ENCODE results near the gene MAF.

MAF gene

GRCh38 chr16:79601092-79601930 is 774 bp upstream of the MAF start:
- H3K27me3 Mint-ChIP-seq, result peaks cover 64% of the 10 kb centered on the region
- H3K9me3 Mint-ChIP-seq, result no peaks in the 10 kb centered on the region
- H3K27ac Mint-ChIP-seq, result peak overlapping the region; percentile 59
- H3K4me3 Mint-ChIP-seq, result peak overlapping the region; percentile 86
- H3K36me3 Mint-ChIP-seq (ENCODE audit: low read depth), result no peaks in the 10 kb centered on the region
- peaks cover 39% of the 10 kb centered on the region for H3K4me1 Mint-ChIP-seq (ENCODE audit: low read depth)

- H3K4me1 Mint-ChIP-seq (ENCODE audit: low read depth), result peaks cover 31% of the 10 kb centered on the region
- H3K36me3 Mint-ChIP-seq (ENCODE audit: low read depth), result peaks cover 5% of the 10 kb centered on the region
- no peaks in the 10 kb centered on the region for H3K9me3 Mint-ChIP-seq
- H3K27me3 Mint-ChIP-seq, result peaks cover 62% of the 10 kb centered on the region
- H3K4me3 Mint-ChIP-seq, result peak overlapping the region; percentile 86
- H3K27ac Mint-ChIP-seq, result peak overlapping the region; percentile 61
Observed at GRCh38 chr16:79599837-79600637, 500 bp downstream of the MAF start.

- H3K27ac Mint-ChIP-seq, result no peak overlapping the region
- peak overlapping the region; percentile 81 for H3K4me3 Mint-ChIP-seq
- H3K9me3 Mint-ChIP-seq, result no peaks in the 10 kb centered on the region
- H3K4me1 Mint-ChIP-seq (ENCODE audit: low read depth), result peaks cover 34% of the 10 kb centered on the region
- H3K27me3 Mint-ChIP-seq, result peaks cover 63% of the 10 kb centered on the region
- H3K36me3 Mint-ChIP-seq (ENCODE audit: low read depth), result peaks cover 8% of the 10 kb centered on the region
Observed at GRCh38 chr16:79599256-79599836, 1.2 kb downstream of the MAF start.

GRCh38 chr16:79598348-79599181 is 2.0 kb downstream of the MAF start:
- peak overlapping the region; percentile 63 for H3K27ac Mint-ChIP-seq
- H3K36me3 Mint-ChIP-seq (ENCODE audit: low read depth), result peaks cover 8% of the 10 kb centered on the region
- peaks cover 34% of the 10 kb centered on the region for H3K4me1 Mint-ChIP-seq (ENCODE audit: low read depth)
- peaks cover 63% of the 10 kb centered on the region for H3K27me3 Mint-ChIP-seq
- H3K4me3 Mint-ChIP-seq, result peak overlapping the region; percentile 79
- H3K9me3 Mint-ChIP-seq, result no peaks in the 10 kb centered on the region

GRCh38 chr16:79598063-79598347 is 2.5 kb downstream of the MAF start:
- H3K27ac Mint-ChIP-seq, result peak overlapping the region; percentile 63
- peaks cover 68% of the 10 kb centered on the region for H3K27me3 Mint-ChIP-seq
- H3K4me1 Mint-ChIP-seq (ENCODE audit: low read depth), result peaks cover 34% of the 10 kb centered on the region

GRCh38 chr16:79597277-79598062 is 3.1 kb downstream of the MAF start:
- Mint-ChIP-seq H3K36me3 (ENCODE audit: low read depth) (peaks cover 8% of the 10 kb centered on the region), H3K4me1 (ENCODE audit: low read depth) (peaks cover 34% of the 10 kb centered on the region), H3K9me3 (no peaks in the 10 kb centered on the region), H3K27me3 (peaks cover 66% of the 10 kb centered on the region), H3K4me3 (peak overlapping the region; percentile 79), H3K27ac (peak overlapping the region; percentile 66)

More at GRCh38 chr16:79598063-79598347, 2.5 kb downstream of the MAF start:
- Mint-ChIP-seq H3K36me3 (ENCODE audit: low read depth) (peaks cover 8% of the 10 kb centered on the region), H3K4me3 (peak overlapping the region; percentile 79), H3K9me3 (no peaks in the 10 kb centered on the region)

- Mint-ChIP-seq H3K27me3 (peaks cover 75% of the 10 kb centered on the region), H3K4me1 (ENCODE audit: low read depth) (peaks cover 20% of the 10 kb centered on the region), H3K36me3 (ENCODE audit: low read depth) (peaks cover 8% of the 10 kb centered on the region), H3K4me3 (peak overlapping the region; percentile 71), H3K27ac (peak overlapping the region; percentile 47), H3K9me3 (no peaks in the 10 kb centered on the region)
Observed at GRCh38 chr16:79595931-79596450, 4.5 kb downstream of the MAF start.

- no peaks in the 10 kb centered on the region for H3K9me3 Mint-ChIP-seq
- peaks cover 76% of the 10 kb centered on the region for H3K27me3 Mint-ChIP-seq
- peak overlapping the region; percentile 71 for H3K4me3 Mint-ChIP-seq
- H3K36me3 Mint-ChIP-seq (ENCODE audit: low read depth), result peaks cover 8% of the 10 kb centered on the region
- peaks cover 14% of the 10 kb centered on the region for H3K4me1 Mint-ChIP-seq (ENCODE audit: low read depth)
- H3K27ac Mint-ChIP-seq, result no peak overlapping the region
Observed at GRCh38 chr16:79595231-79595641, 5.3 kb downstream of the MAF start.

GRCh38 chr16:79593754-79594153 is 6.8 kb downstream of the MAF start:
- peaks cover 10% of the 10 kb centered on the region for H3K4me1 Mint-ChIP-seq (ENCODE audit: low read depth)
- H3K9me3 Mint-ChIP-seq, result no peaks in the 10 kb centered on the region
- peaks cover 81% of the 10 kb centered on the region for H3K27me3 Mint-ChIP-seq
- no peak overlapping the region for H3K4me3 Mint-ChIP-seq
- H3K36me3 Mint-ChIP-seq (ENCODE audit: low read depth), result peaks cover 8% of the 10 kb centered on the region
- no peak overlapping the region for H3K27ac Mint-ChIP-seq

GRCh38 chr16:79593074-79593531 is 7.4 kb downstream of the MAF start:
- H3K27me3 Mint-ChIP-seq, result peaks cover 80% of the 10 kb centered on the region
- H3K36me3 Mint-ChIP-seq (ENCODE audit: low read depth), result peaks cover 8% of the 10 kb centered on the region
- H3K4me1 Mint-ChIP-seq (ENCODE audit: low read depth), result peaks cover 10% of the 10 kb centered on the region
- H3K27ac Mint-ChIP-seq, result peak overlapping the region; percentile 18
- no peaks in the 10 kb centered on the region for H3K9me3 Mint-ChIP-seq
- H3K4me3 Mint-ChIP-seq, result no peak overlapping the region

GRCh38 chr16:79592186-79592585 is 8.4 kb downstream of the MAF start:
- Mint-ChIP-seq H3K9me3 (no peaks in the 10 kb centered on the region), H3K4me3 (no peak overlapping the region), H3K4me1 (ENCODE audit: low read depth) (peaks cover 10% of the 10 kb centered on the region), H3K27ac (no peak overlapping the region), H3K36me3 (ENCODE audit: low read depth) (peaks cover 8% of the 10 kb centered on the region), H3K27me3 (peaks cover 80% of the 10 kb centered on the region)

GRCh38 chr16:79589601-79590102 is 10.9 kb downstream of the MAF start:
- Mint-ChIP-seq H3K27me3 (peaks cover 69% of the 10 kb centered on the region), H3K4me3 (peak overlapping the region; percentile 30), H3K27ac (no peak overlapping the region), H3K9me3 (no peaks in the 10 kb centered on the region), H3K4me1 (ENCODE audit: low read depth) (no peaks in the 10 kb centered on the region), H3K36me3 (ENCODE audit: low read depth) (no peaks in the 10 kb centered on the region)

GRCh38 chr16:79587897-79588296 is 12.6 kb downstream of the MAF start:
- H3K27me3 Mint-ChIP-seq, result peaks cover 65% of the 10 kb centered on the region
- H3K36me3 Mint-ChIP-seq (ENCODE audit: low read depth), result no peaks in the 10 kb centered on the region
- H3K9me3 Mint-ChIP-seq, result no peaks in the 10 kb centered on the region
- no peak overlapping the region for H3K27ac Mint-ChIP-seq
- H3K4me1 Mint-ChIP-seq (ENCODE audit: low read depth), result no peaks in the 10 kb centered on the region
- H3K4me3 Mint-ChIP-seq, result no peak overlapping the region

Measured in stimulated activated naive CD8-positive, alpha-beta T cell treated with anti-CD3 and anti-CD28 coated beads, Interleukin-15, Interleukin-2, amounts not matched to agents 100 ng/mL and 50 ng/mL, for 24 hours (primary cell).